Measurements from ENCODE around the gene CTIF.

GRCh38 chr18:48597671-48598070 is 58.8 kb downstream of the CTIF start:
- TF ChIP-seq CTCF (IDR thresholded peaks at IDR 0.05; ENCODE audit: insufficient read depth, low read length, poor library complexity, severe bottlenecking) (no peak), EZH2phosphoT487 (conservative IDR thresholded peaks at IDR 0.05; ENCODE audit: low read length) (no peak)
